GM03348 (cell line): ENCODE measurements around the gene CEP120.
"Not testable (repeated sequence)": the region's sequence is repeated elsewhere in the genome, so short reads cannot be mapped to it uniquely, and the experiment has no call there.

Source experiments
- DNase-seq: peaks from one replicate; pipeline ENCODE4 v3.0.0; 2012; ENCODE audit warnings: low spot score

The CEP120 gene

DNA sequence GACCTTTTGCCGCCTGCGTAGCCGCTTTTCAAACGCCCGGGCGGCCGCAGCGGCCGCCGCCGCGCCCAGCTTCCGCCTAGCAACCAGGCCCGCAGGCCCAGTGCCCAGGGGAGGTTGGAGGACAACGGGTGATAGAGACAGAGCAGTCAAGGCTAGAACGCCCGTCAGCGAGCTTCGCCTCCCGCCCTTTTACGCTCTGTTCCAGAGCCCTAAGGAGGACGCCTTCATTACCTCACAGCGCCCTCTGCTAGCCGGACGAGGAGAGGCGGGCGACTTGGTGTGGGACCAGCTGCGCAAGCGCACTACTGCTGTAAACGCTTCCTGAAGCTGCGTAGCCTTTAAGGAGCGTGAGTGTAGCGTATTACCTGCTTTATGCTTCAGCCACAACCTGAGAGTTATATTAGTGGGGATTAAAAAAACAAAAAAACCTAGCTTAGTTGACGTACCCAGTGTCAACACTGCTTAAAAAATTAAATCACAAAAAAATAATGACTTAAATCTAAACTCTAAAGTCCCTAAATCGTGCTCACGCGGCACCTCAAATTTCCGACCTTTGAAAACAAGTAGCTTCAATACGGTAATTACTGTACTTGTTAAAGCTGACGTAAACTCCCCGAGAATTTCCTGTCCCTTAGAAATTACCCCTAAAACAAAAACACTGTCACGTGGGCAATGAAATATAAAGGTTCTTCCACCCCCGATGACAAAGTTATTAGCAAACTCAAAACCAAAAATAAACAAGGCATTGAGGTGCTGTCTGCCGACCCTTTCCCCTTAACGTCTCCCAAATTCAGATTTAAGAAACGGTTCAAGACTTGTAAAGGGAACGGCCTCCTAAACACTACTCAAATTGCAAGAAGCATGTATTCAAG is at the start of gene CEP120:
TSS of gene CEP120 (minus strand) at position 126 of the 872 bp plus-strand sequence. CDS start 405 bp downstream, outside the sequence.
- DNase-seq = peak; percentile 97

DNA sequence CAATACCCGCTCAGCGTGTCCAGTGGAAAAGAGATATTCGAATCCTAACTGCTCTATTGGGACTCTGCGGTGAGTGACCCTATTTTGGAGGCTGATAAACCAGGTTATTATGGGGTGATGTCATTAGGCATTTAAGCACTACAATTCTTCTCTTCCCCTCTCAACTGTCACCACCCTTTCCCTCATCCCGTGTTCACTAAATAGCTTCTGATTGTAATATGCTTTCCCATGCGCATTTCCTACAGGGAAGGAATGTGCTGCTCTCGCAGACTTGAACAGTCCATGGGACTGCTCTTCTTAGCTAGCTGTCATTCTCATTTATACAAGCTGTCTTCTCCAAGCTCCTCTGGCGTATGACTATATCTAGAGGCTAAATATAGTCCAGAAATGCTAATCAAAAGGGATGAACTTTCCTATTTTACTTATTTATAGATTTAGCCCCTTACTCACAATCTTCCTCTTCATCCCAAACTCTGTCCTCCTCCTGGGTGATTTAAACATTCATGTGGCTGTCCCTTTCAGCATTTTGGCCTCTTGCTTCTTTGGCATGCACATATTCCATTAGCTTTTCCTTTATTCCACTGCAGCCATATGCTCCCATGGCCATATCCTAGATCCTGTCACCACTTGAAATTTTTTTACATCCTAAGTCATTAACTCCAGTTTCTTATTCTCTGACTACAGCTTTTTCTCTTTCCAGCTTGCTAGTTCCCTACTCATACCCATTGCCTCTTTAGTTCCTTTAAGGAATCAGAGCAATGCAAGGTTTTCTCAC is 49.1 kb upstream of the CEP120 start:
- no peak for DNase-seq

DNA sequence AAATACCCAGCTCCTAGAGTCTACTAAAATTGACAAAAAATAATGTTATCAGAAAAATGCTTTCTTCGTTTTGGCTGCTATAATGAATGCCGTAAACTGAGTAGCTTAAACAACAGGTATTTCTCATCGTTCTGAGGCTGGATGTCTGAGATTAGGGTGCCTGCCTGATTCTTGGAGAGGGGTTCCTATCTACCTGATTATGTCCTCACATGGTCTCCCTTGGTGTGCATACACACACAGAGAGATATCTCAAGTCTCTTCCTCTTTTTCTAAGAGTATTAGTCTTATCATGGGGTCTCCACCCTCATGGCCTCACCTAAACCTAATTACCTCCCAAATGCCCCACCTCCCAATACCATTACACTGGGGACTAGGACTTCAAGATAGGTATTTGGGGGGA is 48.2 kb upstream of the CEP120 start:
- DNase-seq = no peak

DNA sequence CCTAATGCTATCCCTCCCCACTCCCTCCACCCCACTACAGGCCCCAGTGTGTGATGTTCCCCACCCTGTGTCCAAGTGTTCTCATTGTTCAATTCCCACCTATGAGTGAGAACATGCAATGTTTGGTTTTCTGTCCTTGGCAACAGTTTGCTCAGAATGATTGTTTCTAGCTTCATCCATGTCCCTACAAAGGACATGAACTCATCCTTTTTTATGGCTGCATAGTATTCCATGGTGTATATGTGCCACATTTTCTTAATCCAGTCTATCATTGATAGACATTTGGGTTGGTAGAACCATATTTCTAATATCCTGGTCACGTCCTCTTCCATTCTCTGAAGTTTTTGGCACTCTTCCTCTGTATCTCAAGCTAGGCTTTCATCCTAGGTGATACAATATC is 43.6 kb upstream of the CEP120 start:
- DNase-seq = not testable (repeated sequence)

DNA sequence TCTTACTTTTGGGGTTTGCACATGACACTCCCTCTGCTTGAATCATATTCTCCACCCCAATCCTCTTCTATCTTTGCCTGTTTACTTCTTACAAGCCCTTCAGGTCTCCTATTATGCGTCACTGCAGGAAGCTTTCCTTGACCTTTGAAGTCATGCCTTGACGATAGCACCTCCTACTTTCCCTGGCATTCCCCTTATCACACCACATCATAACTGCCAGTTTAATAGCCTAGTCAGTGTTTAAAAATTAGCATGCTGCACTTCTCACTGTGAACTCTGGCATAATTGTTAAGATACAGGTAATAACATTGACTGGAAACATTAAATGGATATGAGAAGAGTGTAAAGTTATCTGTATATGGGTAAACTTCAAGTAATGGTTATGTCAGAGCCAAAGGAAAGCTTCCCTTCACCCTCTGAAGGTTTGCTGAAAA is 37.1 kb upstream of the CEP120 start:
- no peak for DNase-seq

DNA sequence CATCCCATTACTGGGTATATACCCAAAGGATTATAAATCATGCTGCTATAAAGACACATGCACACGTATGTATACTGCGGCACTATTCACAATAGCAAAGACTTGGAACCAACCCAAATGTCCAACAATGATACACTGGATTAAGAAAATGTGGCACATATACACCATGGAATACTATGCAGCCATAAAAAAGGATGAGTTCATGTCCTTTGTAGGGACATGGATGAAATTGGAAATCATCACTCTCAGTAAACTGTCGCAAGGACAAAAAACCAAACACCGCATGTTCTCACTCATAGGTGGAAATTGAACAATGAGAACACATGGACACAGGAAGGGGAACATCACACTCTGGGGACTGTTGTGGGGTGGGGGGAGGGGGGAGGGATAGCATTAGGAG is 35.8 kb upstream of the CEP120 start:
- DNase-seq = not testable (repeated sequence)

DNA sequence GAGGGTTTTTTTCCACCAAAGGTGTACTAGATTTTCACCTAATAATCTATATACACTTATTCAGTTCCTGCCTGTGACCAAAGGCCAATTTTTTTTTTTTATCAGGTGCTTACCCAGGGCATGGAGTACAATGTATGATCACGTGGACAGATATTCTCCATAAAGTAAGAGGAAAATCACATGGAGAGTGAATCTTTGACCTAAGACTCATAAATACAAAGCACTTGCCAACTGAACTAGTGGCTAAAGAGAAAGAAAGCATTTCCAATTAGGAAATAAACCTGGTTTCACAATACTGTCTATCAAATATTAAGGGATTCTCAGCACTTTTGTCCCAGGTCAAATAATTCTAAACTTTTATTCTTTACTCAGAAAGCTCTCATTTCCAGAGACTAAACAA is 33.0 kb upstream of the CEP120 start:
- no peak for DNase-seq

DNA sequence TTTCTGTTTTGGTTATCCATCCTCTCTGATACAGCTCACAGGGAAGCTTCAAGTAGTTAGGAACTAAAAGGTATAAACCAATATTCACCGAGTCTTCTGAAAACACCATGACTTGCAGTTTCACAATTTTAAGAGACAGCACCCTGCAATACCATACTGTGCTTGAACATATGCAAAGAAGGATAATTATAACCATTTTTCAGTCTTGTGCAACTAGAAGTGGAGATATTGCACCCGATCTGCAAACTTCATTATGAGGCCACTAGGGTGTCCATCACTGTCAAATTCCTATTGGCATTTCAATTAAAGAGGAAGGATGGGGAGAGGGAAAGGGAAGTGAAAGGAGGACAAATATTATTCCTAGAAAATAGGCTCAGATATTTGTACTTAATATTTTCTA is 32.4 kb upstream of the CEP120 start:
- DNase-seq = no peak

DNA sequence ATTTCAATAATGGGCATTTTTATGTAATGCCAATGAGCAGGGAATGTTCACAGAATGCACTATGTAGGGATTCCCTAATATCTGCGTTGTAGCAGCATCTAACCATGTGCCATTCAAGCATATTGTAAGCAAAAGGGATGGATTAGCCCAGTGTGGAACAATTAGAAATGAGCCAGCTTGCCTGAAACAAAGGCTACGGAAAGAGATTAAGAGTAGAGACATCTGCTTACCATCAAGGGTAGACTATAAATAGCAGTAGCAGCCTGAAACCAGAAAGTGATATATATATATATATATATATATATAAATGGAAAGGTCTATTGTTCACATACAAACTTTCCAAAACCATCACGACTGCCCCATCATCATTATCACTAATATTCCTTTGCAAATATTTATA is 31.9 kb upstream of the CEP120 start:
- no peak for DNase-seq

DNA sequence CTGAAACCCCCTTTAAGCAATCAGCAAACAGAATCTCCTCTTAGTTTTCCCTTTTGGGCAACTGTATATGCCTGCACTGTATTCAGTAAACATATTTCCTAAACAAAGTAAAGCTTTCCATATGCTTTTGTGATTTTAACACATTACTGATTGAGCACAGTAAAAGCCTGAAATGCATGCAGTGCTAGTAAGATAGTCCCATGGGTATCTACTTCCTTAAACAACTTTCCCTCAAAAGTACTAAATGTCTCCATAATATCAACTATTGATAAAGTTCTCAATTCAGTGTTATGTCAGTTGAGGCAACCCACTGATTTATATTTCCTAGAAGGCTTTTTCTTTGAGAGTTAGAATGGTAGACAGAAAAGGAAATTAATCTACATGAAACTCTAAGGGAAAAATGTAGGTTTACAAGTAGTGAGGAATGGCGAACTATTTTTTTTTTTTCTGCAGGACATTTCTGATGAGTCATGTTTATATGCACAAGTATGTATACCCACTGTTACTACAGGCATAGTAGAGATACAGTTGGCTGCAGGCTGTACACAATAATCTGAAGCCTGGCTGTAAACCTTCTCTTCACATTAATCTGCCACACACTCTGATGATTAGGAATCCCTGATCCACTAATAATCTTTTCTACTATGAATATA is 31.2 kb upstream of the CEP120 start:
- DNase-seq = no peak

DNA sequence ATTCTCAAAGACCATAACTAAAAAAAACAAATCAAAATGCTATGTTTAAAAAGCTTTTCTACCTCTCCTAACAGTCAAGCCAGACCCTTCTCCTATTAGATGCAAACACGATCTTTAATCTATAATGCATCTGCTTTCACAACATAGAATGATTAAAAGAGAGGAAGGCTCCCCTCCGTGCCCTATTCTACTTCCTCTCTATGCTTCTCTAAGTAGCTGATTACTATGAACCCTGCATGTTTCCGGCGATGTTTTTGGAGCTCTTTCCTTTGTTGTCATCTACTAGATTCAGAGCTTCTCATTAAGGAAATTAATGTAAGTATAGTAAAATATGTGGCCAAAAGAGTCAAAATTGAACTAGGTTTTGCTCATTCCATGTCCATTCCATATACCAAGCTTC is 29.2 kb upstream of the CEP120 start:
- no peak for DNase-seq

DNA sequence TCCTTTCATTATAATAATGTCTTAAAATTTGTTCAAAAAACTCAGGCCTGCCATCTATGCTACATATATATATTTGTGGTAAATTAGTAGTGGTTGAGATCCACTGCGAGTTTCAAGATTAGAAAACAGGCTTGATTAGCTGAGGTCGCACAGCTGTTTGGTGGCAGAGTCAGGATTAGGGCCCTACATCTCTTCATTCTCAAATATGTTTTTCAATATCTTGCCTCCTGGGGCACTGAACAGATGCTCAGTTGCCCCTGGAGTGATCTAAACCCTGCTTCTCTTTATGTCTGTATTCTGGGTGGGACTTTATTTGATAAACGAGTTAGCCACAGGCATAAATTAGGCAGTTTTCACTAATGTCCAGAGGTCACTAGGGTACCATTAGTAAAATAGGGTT is 27.8 kb upstream of the CEP120 start:
- no peak for DNase-seq

DNA sequence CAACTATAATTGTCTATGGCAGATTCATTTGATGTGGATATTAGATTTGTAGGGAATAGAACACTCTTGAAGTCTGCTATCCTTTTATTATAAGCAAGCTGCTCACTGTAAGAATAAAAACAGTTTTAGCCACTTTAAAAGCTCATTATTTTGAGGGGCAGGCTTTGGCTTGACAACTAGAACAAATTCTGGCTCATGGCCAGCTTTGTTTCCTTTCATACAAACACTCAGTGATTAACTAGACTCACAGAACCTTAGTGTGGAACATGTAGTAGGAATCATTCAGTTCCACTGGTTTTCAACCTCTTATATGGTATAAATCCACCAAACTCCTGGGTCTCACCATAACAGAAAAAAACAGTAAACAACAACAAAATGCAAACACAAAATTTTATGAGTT is 27.4 kb upstream of the CEP120 start:
- no peak for DNase-seq

DNA sequence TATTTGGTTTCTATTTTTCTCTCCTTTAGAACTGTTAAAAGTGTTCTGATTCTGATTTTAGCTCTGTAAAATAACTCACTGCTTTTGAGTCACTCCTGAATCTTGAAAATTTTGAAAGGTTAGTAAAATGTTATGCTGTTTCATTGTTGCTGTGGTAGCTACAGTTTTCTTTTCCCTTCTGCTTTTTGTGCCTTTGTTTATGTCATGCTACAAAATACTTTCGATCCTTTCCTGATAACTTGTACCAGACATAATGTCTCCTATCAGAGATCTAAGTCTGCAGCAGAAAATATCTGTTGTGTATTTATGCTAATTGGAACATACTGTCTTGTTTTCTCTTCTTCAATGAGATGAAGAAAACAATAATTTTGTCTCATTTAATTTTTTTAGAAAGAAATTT is 26.9 kb upstream of the CEP120 start:
- DNase-seq = no peak

DNA sequence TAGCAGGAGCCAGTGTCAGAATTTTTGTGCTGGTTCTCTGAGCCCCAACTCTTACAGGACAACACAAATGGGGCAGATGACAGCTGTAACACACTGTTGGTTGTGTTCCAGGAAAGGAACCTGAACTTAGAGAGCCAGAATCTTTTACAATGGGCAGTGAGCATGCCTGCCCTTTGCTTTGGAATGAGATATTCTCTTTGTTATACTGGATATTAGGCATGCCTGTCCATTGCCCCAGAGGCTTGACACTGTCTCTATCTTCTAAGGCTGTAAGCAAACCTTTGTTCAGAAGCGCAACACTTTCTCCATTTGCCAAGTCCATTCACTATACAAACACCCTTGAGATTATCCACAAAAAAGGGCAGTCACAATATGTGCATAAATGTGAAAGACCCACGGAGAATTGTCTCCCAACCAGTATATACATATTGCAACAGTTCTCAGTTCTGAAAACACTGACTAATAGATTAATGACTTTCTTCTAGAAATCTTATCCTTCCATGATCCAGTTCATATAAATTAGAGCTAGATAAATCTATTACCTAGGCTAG is 26.3 kb upstream of the CEP120 start:
- no peak for DNase-seq

DNA sequence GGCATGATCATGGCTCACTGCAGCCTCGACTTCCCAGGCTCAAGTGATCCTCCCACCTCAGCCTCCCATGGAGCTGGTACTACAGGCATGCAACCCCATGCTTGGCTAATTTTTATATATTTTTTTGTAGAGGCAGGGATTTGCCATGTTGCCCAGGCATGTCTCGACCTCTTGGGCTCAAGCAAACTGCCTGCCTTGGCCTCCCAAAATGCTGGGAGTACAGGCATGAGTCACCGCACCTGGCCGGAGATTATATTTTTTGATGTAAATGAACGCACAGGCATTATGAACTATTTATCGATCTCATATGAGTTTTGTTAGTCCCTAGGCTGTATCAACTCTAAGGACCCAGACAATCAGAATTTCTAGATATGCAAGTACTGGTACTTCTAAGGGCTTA is 25.5 kb upstream of the CEP120 start:
- DNase-seq = no peak

DNA sequence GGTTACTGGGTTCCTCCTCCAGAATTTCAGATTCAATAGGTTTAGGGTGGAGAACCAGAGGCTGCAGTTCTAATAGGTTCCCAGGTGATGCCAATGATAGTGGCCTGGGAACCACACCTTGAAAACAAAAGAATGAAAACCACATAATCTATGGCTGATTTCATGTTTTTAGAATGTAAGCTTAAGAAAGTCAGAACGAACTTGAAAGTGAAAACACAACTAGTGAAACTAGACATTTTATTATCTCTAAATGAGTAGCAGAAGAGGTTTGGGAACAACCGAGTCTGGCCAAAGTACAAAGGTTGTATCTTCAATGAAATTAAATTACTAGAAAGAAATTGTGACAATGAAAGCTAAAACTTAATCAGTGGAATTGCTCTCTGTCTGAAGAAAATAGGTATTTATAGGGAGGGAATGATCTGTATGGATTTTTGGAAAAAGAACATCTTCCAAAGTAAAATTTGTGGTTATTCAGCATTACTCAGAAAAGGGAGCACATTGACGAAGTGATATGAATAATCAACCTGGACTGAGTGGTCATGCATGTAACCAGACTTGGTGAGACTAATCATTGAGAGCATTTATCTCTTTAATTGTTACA is 24.9 kb upstream of the CEP120 start:
- DNase-seq = no peak

DNA sequence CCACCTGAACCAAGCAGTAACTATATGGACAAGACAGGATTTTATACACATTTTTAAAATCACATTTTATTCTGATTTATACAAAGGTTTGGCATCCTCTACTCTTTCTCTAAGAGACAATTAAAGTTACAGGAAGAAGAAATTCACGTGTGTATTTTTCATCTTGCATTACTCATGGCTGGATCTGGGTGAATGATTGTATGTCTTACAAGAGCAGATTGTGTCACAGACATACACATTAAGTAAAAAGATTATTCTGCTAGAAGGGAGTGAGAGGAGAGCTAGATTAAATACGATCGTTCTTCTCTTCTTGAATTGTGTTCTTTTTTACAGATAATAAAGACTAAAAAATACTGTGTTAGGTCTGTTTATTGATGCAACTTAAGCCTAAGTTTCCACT is 20.8 kb upstream of the CEP120 start:
- no peak for DNase-seq

DNA sequence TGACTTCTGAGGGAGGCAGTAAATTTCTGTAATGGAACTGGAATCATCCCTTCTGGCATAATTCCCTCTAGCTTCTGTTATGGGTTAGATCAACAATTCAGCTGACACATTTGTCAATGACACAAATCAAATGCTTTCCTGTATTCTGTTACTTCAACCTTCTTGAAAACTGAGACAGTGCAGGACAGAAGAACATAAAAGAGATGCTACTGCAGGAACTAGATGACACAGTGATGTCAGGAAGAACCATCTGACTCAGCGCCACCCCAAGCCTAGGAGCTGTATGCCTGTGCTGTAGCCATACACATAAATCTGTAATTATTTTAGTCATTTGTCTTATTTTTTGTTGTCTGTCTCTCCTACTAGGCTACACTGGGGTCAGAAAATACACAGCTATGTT is 18.2 kb upstream of the CEP120 start:
- no peak for DNase-seq

DNA sequence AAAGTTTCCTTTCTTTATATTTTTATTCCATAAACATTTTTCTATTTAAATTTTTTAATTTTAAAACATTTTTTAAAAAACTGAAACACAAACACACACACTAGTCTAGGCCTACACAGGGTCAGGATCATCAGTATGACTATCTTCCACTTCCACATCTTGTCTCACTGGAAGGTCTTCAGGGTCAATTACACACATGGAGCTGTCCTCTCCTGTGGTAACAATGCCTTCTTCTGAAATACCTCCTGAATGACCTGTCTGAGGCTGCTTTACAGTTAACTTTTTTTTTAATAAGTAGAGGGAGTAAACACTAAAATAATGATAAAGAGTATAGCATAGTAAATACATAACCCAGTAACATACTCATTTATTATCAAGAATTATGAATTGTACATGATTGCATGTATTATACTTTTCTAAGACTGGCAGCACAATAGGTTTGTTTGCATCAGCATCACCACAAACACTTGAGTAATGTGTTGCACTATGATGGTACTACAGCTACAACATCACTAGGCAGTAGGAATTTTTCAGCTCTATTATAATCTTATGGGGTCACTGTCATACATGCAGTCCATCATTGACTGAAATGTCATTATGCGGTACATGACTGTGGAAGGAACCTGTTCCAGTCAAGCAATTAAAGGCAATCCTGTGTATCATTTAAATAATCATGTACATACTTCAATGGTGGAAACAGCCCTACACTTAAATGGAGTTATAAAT is 17.4 kb upstream of the CEP120 start:
- DNase-seq = no peak

DNA sequence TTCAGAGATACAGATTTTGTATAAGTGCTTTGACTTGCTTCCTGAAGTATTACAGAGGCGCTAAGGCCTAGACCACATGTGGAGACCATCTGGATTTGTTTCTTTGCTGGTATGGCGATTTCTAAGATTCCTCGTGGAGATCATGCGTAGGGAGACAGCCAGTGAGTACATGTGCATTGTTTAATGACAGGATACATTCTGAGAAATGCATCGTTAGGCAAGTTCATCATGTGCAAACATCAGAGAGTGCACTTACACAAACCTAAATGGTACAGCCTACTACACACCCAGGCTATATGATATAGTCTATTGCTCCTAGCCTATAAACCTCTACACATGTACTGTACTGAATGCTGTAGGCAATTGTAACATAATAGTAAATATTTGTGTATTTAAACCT is 16.5 kb upstream of the CEP120 start:
- no peak for DNase-seq
